KOPT-K1 (cell line): ENCODE results near the gene RAB11FIP2.

Source experiments
- H3K27ac ChIP-seq: fragments of 200-600 bp; sonication (generic); 2 replicates; pipeline ENCODE4 v1.5.1; 2016; ENCODE audit warnings: antibody characterized with exemption, mild to moderate bottlenecking, low read depth, low read length; ENCODE audit not compliant: poor library complexity, severe bottlenecking
- H3K36me3 ChIP-seq: fragments of 200-600 bp; sonication (generic); 2 replicates; pipeline ENCODE4 v1.5.1; 2017; ENCODE audit warnings: antibody characterized with exemption, mild to moderate bottlenecking, low read length, moderate library complexity; ENCODE audit not compliant: insufficient read depth
- H3K9me3 ChIP-seq: fragments of 200-600 bp; sonication (generic); 2 replicates; pipeline ENCODE4 v1.5.1; 2017; ENCODE audit warnings: antibody characterized with exemption, low read length, mild to moderate bottlenecking; ENCODE audit not compliant: insufficient read depth, poor library complexity, severe bottlenecking

Gene RAB11FIP2

GRCh38 chr10:118045158-118045836 lies 1.4 kb downstream of the RAB11FIP2 start:
- Histone ChIP-seq H3K9me3 (no peaks in the 10 kb centered on the region), H3K27ac (peak overlapping the region; percentile 95), H3K36me3 (no peaks in the 10 kb centered on the region)

DNA sequence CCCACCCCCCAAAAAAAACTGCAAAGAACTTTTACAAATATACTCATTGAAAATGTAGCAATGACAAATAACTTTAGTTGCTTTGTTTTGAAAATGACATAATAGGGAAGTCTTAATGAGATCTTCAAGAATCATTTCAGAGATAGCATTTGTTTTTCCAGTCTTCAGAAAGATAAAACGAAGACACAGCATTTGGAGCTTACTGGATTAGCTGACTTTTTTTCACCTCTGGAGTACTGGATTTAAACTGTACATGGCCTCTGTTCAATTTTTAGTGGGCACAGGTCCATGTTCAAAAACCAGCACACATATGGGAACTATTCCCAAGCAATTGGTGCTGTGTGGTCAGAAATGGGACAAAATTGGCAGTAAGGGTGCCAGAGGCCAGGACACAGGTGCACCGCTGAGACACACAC lies 3.9 kb downstream of the RAB11FIP2 start:
- H3K9me3 ChIP-seq: no peaks in the 10 kb centered on the region
- no peak overlapping the region for H3K27ac ChIP-seq
- H3K36me3 ChIP-seq: peaks cover 11% of the 10 kb centered on the region; the same call in 1 of the 2 replicates

GRCh38 chr10:118042336-118042735 lies 4.4 kb downstream of the RAB11FIP2 start:
- H3K9me3 ChIP-seq: no peaks in the 10 kb centered on the region
- H3K27ac ChIP-seq: no peak overlapping the region
- H3K36me3 ChIP-seq: peaks cover 11% of the 10 kb centered on the region; the same call in 1 of the 2 replicates

DNA sequence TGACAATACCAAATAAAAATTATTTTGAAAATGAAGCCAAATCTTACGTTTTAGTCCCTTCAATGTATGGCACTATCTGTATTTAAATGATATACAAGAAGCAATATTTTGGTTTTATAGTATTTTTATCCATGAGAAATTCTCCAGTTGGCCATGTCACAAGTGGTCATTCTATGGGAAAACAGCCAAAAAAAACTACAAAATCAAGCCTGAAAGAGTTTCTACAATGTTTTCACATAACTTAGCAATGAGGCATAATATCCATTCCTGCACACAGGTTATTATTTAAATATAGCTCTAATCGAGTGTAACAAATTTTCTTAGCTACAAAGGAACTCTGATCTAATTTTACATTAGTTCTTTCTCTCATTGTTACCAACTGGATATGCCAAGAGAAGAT lies 5.4 kb downstream of the RAB11FIP2 start:
- no peak overlapping the region for H3K27ac ChIP-seq
- no peaks in the 10 kb centered on the region for H3K9me3 ChIP-seq
- H3K36me3 ChIP-seq: peaks cover 11% of the 10 kb centered on the region; the same call in 1 of the 2 replicates

- Histone ChIP-seq H3K27ac (no peak overlapping the region), H3K9me3 (no peaks in the 10 kb centered on the region), H3K36me3 (peaks cover 38% of the 10 kb centered on the region)
Observed at GRCh38 chr10:118036281-118036875, 10.4 kb downstream of the RAB11FIP2 start.

- peaks cover 38% of the 10 kb centered on the region for H3K36me3 ChIP-seq
- peak overlapping the region; percentile 1 for H3K27ac ChIP-seq
- H3K9me3 ChIP-seq: no peaks in the 10 kb centered on the region
Observed at GRCh38 chr10:118035354-118036005, 11.3 kb downstream of the RAB11FIP2 start.

DNA sequence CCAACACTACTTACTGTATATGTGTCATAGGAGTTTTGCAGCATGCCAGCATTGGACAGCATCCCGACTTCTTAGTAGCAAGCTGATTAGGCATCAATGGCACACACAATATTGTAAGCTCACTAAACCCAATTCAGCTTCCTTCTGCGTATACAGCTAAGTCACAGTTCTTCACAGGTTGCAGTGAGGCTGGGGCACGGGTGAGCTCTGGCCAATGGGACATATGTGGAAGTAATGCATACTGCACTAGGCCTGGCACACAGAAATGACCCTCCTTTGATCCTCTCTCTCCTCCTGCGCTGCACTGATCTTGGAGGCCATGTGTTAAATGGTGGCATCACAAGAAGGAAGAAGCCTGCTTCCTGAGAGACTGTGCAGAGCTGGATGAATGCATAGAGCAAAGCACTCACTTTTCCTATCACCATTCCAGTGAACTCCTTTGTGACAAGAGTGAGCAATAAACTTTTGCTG lies 11.9 kb downstream of the RAB11FIP2 start:
- peaks cover 38% of the 10 kb centered on the region for H3K36me3 ChIP-seq

GRCh38 chr10:118033905-118034304 lies 12.8 kb downstream of the RAB11FIP2 start:
- Histone ChIP-seq H3K36me3 (peaks cover 34% of the 10 kb centered on the region), H3K27ac (no peak overlapping the region), H3K9me3 (no peaks in the 10 kb centered on the region)

More for the DNA sequence above, 11.9 kb downstream of the RAB11FIP2 start:
- Histone ChIP-seq H3K9me3 (no peaks in the 10 kb centered on the region), H3K27ac (no peak overlapping the region)

DNA sequence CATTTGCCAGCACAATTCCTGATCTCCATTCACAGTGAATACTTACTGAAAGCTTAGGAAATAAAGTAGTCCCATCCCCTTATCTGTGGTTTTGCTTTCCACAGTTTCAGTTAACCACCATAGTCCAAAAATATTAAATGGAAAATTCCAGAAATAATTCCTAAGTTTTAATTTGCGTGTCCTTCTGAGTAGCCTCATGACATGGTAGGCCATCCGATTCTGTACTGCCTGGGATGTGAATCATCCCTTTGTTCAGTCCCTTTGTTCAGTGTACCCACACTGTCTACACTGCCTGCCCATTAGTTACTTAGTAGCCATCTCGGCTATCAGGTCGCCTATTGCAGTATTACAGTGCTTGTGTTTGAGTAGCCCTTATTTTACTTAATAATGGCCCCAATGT lies 14.2 kb downstream of the RAB11FIP2 start:
- H3K9me3 ChIP-seq: no peaks in the 10 kb centered on the region

DNA sequence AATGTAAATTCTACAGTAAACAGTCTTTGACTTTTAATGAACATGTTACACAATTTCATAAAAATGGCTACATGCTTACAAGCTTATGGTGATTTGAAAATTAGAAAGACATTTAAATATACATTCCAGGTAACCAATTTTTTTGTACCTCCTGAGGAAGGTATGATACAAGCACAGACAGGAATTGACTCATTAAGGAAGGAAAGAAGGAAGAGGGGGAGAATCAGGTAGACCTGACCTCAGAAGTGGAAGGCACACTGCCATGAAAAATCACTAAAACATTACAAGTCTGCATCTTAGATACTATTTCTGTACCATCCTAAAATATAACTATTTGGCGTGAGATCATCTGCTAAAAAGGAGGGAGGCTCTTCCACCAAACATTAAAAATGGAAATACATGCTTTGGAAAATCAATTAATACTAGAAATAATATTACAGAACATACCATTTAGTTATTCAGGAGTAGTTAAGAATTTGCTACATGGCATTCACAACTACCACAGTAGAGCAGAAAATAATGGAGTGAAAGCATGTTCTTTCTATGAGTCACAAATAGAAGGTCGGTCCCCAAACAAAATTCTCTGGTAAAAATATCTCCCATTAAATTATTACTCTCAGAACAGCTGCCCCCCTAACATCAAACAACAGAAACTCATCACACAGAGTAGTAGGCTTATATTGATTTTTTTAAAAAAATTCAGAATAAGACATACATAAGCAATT lies 15.2 kb downstream of the RAB11FIP2 start:
- no peaks in the 10 kb centered on the region for H3K9me3 ChIP-seq
- peaks cover 33% of the 10 kb centered on the region for H3K36me3 ChIP-seq
- H3K27ac ChIP-seq: no peak overlapping the region

More for the DNA sequence above, 14.2 kb downstream of the RAB11FIP2 start:
- H3K27ac ChIP-seq: no peak overlapping the region
- H3K36me3 ChIP-seq: peaks cover 27% of the 10 kb centered on the region

DNA sequence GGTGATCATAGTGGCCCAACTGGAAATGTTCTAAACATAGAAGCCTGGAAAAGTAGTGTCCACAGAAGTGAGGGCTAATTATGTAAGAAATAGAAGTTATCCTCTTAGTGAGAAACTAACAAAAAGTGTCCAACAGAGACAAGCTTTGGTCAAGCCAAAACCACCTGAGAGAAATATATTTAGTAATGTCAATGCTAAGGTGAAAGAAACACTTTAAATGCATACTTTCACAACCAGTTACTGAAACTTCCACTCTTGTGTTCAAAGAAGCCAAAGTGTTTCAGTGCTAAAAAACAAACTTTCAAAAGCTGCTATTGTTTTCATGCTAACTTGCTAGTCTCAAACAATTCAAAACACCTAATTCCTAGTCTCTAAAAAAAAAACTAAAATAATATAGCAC lies 18.1 kb downstream of the RAB11FIP2 start:
- Histone ChIP-seq H3K27ac (no peak overlapping the region), H3K9me3 (no peaks in the 10 kb centered on the region), H3K36me3 (peaks cover 27% of the 10 kb centered on the region)

DNA sequence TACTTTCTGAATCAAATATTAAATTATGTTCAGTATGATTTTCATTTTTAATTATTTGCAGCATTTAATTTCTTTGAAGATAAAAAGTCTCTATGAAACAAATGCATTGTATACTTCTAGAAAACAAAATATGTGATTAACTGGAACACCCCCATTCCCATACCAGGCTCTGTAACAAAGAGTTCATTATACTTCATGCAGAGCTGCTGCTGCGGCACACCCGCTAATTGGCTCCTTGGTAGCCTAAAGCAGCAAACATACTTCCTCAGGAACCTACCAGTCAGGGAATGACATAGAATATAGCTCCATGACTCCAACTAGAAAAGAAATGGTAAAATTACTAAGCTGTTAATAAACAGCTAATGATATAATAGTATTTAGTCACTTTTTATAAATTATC lies 19.3 kb downstream of the RAB11FIP2 start:
- peaks cover 15% of the 10 kb centered on the region for H3K36me3 ChIP-seq
- no peaks in the 10 kb centered on the region for H3K9me3 ChIP-seq
- no peak overlapping the region for H3K27ac ChIP-seq

GRCh38 chr10:118026936-118027335 lies 19.8 kb downstream of the RAB11FIP2 start:
- H3K27ac ChIP-seq: no peak overlapping the region
- H3K36me3 ChIP-seq: peaks cover 13% of the 10 kb centered on the region

GRCh38 chr10:118020365-118020764 lies 26.4 kb downstream of the RAB11FIP2 start:
- Histone ChIP-seq H3K36me3 (peaks cover 24% of the 10 kb centered on the region), H3K27ac (no peak overlapping the region), H3K9me3 (no peaks in the 10 kb centered on the region)

More at GRCh38 chr10:118026936-118027335, 19.8 kb downstream of the RAB11FIP2 start:
- no peaks in the 10 kb centered on the region for H3K9me3 ChIP-seq

DNA sequence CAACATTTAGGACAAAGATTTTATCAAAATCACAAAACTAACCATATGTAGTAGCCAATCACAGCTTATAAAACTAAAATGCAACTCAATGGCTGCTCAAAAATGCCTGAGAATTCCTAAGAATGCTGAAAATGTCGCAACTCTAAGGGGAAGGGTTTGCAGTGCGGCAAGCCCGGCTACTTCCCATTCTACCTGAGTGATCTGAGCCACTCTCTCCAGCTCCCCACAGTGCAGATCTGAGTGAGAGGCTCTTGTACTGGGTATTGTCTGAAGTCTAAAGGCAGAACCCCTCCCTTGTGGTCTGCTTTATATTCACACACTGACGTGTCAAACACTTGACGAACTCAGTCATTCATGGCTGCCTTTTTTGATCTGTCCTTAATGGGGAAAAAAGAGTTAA lies 28.9 kb downstream of the RAB11FIP2 start:
- no peak overlapping the region for H3K27ac ChIP-seq
- H3K9me3 ChIP-seq: no peaks in the 10 kb centered on the region
- peaks cover 25% of the 10 kb centered on the region for H3K36me3 ChIP-seq
